Iris pigment epithelial cell (primary cell): ENCODE results near the gene ROBO1.

Source experiments
- DNase-seq: peaks from one replicate; pipeline ENCODE4 v3.0.0-alpha.2; 2011; ENCODE audit warnings: low read depth

The ROBO1 gene

DNA sequence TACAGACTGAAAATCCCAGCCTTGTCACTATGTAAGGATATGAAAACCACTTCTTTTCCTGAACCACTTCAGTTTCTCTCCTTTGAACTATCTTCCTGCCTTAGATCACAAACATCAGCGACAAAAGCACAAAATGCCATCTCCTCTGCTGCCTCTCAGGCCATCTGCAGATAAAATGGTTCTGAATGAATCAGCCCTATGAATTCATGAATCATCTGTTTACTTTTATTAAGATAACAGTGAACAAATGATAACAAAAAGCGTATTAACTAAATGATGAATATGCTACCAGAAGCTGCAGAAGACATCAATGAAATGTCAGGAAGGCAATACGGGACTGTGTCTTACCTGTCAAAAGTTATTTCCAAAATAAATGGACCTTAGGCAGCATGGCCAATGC, 928.1 kb downstream of the ROBO1 start:
- DNase-seq: peak; percentile 54

GRCh38 chr3:78838362-78838761, 929.4 kb downstream of the ROBO1 start:
- no peak for DNase-seq

DNA sequence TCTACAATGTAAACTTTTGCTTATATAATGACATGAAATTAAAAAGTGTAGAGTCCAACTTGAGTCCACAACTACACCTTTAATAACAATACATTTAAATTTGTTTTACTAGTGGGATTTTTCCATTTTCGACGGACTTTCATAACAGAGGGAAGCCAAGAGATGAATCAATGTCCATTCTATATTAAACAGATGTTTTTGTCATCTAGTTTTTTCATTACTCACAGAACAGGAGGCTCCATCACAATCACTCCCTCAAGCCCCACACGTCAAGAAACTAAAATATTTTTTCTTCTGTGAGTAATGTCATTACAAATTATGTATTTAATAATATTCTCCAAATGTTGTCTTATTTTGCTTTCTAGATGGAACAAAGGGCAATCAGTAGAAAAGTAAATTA, 932.9 kb downstream of the ROBO1 start:
- no peak for DNase-seq

DNA sequence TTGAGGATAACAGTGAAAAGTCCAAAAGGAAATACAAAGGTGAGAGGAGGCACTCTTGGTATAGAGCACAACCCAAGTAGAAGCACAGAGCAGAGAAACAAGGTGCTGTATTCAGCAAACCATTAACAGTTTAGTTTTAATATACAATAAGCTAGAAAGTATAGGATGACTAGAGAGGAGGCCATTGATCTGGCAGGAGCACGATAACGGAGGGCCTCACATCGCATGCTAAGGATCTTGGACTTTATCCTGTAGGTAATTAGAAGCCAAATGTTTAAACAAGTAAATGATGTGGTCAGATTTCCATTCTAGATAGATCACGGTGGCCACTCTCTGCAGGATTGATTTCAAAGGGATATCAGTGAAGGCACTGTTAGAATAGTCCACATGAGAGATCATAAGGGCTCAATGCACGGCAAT, 935.0 kb downstream of the ROBO1 start:
- no peak for DNase-seq

DNA sequence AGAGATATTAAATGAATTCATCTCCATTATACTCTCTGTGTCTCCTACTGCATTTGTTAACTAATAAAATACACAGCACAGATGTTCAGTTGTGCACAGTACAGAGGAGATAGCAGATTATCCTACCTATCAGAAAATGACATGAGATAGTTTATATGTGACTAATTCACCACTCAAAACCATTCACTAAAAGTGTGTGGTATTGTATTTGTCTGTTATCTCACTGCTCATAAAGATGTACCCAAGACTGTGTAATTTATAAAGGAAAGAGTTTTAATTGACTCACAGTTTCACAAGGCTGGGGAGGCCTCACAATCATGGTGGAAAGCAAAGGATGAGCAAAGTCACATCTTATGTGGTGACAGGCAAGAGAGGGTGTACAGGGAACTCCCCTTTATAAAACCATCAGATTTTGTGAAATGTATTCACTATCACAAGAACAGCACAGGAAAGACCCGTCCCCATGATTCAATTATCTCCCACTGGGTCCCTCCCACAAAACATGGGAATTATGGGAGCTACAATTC, 936.3 kb downstream of the ROBO1 start:
- DNase-seq: no peak

DNA sequence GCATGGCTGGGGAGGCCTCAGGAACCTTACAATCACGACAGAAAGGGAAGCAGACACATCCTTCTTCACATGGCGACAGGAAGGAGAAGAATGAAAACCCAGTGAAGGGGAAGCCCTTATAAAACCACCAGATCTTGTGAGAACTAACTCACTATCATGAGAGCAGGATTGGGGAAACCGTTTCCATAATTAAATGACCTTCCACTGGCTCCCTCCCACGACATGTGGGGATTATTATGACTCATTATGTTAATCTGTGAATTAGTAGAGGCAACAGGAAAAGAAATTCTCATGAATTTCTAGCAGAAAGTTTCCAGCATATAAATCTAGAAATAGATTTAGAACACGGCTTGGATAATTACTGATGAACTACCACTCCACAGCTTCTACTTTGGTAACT, 937.3 kb downstream of the ROBO1 start:
- no peak for DNase-seq

- no peak for DNase-seq
Measured at GRCh38 chr3:78827618-78828017, 940.2 kb downstream of the ROBO1 start.

- no peak for DNase-seq
Measured at GRCh38 chr3:78825858-78826215, 942.0 kb downstream of the ROBO1 start.

DNA sequence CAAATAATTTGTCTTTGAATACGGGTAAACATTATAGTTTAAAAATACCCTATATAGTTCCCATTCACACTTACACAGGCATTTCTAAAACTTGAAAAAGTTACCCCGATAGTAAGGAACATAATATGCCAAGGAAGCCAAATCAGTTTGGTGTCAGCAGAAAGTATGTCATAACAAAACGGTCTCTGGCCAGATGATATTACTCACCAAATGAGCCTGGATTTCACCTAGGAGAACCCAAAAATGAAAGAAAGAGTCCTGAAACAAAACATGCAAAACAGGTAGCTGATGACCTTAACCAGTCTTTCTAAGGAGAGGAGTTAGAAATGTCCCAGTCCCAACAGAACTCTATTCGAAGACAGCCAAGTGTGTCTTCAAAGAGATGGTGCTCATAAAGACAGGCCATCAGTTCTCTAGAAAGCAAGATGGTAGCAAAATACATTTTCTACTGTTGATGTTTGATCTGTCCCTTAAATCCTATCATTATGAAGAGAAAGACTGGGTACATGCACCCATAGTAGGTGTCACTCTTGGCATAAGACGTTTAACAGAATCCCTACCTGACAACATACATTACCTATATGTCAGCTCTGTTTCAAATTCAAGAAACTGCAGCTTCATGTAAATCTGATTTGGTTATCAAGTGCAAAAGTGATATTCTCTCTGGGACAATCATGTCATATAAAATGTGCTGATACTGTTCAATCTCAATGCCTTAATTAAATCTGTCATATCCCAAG, 942.5 kb downstream of the ROBO1 start:
- DNase-seq: no peak

DNA sequence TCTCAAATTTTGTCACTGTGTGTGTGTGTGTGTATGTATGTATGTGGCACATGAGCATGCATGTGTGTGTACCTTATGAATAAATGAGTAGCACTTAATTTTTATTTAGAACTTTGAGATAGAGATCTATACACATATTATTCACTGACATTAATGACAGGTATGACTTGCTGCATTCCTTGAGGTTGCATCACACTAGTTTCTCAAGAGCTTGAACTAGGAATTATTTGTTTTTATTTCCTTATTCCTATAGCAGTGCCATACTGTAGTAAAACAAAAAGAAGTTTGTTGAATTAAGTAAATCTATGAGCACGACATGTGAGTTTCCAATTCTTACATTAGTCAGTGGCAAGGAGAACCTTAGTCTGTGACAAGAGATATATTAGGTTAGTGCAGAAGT, 943.9 kb downstream of the ROBO1 start:
- peak; percentile 81 for DNase-seq

DNA sequence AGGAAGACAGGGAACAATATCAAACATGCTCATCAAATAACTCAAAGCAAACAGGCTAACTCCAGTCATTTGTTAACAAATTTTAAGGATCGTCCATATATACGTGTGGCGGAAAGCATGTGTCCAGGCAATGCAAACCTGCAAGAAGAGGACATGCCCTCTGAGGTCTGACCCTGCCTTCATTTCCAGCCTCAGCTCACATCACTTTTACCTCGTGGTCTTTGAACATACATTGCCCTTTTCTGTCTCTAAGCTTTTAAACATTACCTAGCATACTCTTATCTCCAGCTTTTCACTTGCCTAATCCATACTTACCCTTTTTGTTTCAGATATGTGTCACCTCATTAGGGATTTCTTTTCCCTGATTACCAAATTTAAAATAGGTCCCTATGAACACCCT, 944.4 kb downstream of the ROBO1 start:
- DNase-seq: no peak

DNA sequence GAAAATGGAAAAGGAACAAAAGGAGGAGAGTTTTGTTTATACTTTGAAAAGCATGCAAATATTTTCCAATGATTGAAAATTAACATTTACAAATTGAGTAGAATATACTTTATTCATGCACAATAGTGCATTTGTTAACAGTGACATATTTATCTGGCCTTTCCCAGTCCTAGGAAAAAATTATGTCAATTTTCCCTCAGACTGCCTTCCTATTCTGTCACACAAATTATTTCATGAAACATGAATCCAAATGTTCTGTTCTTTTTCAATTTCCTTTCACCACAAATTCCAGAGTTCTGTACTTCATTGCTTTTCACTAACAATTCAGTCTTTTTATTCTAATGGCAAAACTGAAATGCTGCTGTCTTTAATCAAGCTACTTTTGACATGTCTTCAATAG, 945.1 kb downstream of the ROBO1 start:
- no peak for DNase-seq

- DNase-seq: no peak
Measured at GRCh38 chr3:78820542-78820941, 947.3 kb downstream of the ROBO1 start.

GRCh38 chr3:78818161-78818985, 949.4 kb downstream of the ROBO1 start:
- DNase-seq: no peak

- DNase-seq: no peak
Measured at GRCh38 chr3:78814893-78815562, 952.8 kb downstream of the ROBO1 start.

DNA sequence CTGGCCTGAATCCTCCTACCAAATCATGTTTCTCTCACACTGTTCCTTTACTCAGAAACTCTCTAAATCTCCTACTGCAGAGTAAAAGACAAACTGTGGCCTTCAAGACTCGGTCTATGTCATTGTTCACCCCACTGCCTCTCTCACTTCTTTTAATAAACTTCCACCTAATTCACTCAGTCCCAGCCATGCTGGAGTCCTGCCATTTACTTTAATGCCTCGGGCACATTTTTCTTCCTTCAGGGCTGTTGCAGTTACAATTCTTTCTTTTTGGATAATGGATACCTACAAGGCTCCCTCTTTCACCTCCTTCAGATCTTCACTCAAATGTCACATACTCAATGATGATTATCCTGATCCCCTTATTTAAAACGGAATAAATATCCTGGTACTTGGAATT, 955.6 kb downstream of the ROBO1 start:
- DNase-seq: no peak

GRCh38 chr3:78809966-78810365, 957.8 kb downstream of the ROBO1 start:
- no peak for DNase-seq

DNA sequence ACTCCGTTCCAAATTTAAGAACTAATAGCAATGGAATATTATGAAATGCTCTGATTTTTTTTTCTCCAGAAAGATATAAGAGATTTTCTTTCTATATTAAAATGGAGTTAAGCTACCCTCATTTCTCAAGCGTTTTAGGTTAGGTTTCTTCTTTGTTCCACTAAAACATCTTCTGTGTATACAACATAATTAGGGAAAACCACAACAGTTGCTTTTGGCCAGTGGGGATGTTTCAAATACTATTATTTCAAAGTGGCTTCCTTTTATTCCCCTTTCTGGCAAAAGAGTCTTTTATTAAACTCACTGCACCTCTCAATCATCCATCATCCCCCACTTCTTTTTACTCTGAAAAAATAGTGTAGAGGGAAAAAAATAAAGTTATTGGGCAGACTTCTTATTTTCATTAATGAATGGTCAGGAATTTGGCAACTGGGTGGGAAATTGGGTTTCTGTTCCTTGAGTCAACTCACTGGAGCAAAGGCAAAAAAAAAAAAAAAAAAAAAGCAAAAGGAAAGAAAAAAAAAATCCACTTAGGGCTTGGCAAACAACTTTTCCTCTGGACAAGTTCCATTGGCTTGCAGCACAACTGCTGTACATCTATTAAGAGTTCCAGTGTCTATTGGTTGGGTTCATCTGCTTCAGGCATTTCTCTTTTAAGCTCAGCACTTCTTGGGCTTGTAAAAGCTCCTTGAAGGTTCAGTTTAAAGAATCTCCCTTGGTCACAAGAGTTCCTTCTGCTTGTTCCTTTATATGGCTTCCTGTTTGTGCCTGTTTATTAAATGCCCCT, 963.4 kb downstream of the ROBO1 start:
- DNase-seq: peak; percentile 47

DNA sequence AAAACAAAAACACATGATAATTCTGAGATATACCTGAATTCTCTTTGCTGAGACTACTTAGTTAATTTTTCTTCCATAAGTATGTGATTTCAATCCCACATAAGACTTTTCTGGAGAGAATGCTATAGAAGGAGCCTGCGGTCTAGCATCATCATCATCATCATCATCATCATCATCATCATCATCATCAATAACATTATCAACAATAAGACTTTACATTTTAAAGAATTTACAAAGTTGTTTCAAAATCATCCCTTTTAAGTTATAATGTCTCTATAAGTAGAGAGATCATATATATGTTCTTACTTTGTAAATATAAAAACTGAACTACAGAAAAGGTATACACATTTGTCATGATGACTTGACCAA, 965.3 kb downstream of the ROBO1 start:
- no peak for DNase-seq

GRCh38 chr3:78801926-78802561, 965.8 kb downstream of the ROBO1 start:
- DNase-seq: peak; percentile 14

- peak; percentile 29 for DNase-seq
Measured at GRCh38 chr3:78799681-78800080, 968.1 kb downstream of the ROBO1 start.
